ENCODE data around the gene ZNF664. TPM values are rescaled to one million over a fixed set of nuclear protein-coding genes. Genes with fewer than 3 reads are reported as not detected.

Gene ZNF664
- total and polyA plus RNA-seq, 9 of the 15 experiments (the other 6 are each of a cell fraction or from before 2014, with no cell fraction given), result 3.3 to 101 (median 63.6) TPM

DNA sequence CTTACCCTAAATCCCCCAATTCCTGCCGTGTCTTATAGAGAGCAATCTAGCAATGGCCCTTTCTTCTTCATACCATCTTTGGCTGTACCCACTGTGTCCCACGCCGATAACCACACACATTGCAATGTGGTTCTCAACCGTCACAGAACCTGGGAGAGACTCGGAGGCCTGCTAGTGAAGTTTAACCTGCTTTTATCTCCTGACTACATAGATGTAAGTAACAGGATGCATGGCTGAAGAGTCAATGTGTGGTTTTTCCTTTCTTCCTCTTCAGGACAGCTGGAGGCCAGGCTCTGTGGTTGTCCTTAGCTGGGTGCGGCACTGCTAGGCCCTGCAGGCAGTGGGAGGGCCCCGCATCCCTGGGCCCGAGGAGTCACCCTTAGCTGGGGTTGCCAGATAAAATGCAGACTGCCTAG lies 51.3 kb downstream of the ZNF664 start (continued):
- TF ChIP-seq CCNT2 (IDR thresholded peaks at IDR 0.05; ENCODE audit: borderline replicate concordance, extremely low read depth, insufficient read length, low read depth, low read length) (no peak), EWSR1 (IDR thresholded peaks at IDR 0.05; ENCODE audit: borderline replicate concordance, low read depth, partially characterized antibody) (no peak), ELF1 (tag; IDR thresholded peaks at IDR 0.05) (no peak), IRF2 (CRISPR knock-in tag; IDR thresholded peaks at IDR 0.05) (no peak), ZNF507 (tag; conservative IDR thresholded peaks at IDR 0.05) (no peak), LCOR (CRISPR knock-in tag; IDR thresholded peaks at IDR 0.05) (peak; percentile 54; the same call in 1 of the 2 replicates), TEAD4 (IDR thresholded peaks at IDR 0.05; ENCODE audit: low read length) (peak; percentile 27; the same call in 1 of the 2 replicates), TEAD4 (CRISPR knock-in tag; IDR thresholded peaks at IDR 0.05; ENCODE audit: borderline replicate concordance) (no peak), MAX (CRISPR knock-in tag; IDR thresholded peaks at IDR 0.05) (peak; percentile 85), ZNF134 (CRISPR knock-in tag; conservative IDR thresholded peaks at IDR 0.05) (no peak), RBFOX2 (IDR thresholded peaks at IDR 0.05; ENCODE audit: low read depth, low read length) (no peak), RBBP5 (IDR thresholded peaks at IDR 0.05; ENCODE audit: borderline replicate concordance, insufficient read depth, low read length, poor library complexity, severe bottlenecking) (no peak), ZNF561 (CRISPR knock-in tag; conservative IDR thresholded peaks at IDR 0.05) (no peak), ARID2 (IDR thresholded peaks at IDR 0.05) (no peak), TCF3 (CRISPR knock-in tag; IDR thresholded peaks at IDR 0.05) (peak; percentile 76), ZNF282 (CRISPR knock-in tag; IDR thresholded peaks at IDR 0.05) (no peak), FOXK1 (CRISPR knock-in tag; IDR thresholded peaks at IDR 0.05; ENCODE audit: borderline replicate concordance) (0 out of 2 replicates have a peak, but pooled peaks have one; percentile 50), ZFX (CRISPR knock-in tag; IDR thresholded peaks at IDR 0.05) (peak; percentile 26; the same call in 1 of the 2 replicates), ZNF124 (CRISPR knock-in tag; IDR thresholded peaks at IDR 0.05) (no peak)
- TF ChIP-seq, protein P1, sequence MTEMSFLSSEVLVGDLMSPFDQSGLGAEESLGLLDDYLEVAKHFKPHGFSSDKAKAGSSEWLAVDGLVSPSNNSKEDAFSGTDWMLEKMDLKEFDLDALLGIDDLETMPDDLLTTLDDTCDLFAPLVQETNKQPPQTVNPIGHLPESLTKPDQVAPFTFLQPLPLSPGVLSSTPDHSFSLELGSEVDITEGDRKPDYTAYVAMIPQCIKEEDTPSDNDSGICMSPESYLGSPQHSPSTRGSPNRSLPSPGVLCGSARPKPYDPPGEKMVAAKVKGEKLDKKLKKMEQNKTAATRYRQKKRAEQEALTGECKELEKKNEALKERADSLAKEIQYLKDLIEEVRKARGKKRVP (CRISPR knock-in tag; IDR thresholded peaks at IDR 0.05), result no peak
